Renal cortical epithelial cell (primary cell): ENCODE measurements around the gene MIA. TPM values are rescaled to one million over a fixed set of nuclear protein-coding genes. Genes with fewer than 3 reads are reported as not detected.
"Not testable (repeated sequence)": the region's sequence is repeated elsewhere in the genome, so short reads cannot be mapped to it uniquely, and the experiment has no call there.

ENCODE experiments used
- DNase-seq: peaks from one replicate; pipeline ENCODE4 v3.0.0-alpha.2; 2011; ENCODE audit warnings: low read depth
- total RNA-seq: library from RNA; depleted of rRNA; stranded (reverse); fragments of >200 nt; gene quantifications from 2 replicates; pipeline ENCODE4 v1.2.3, GENCODE V29; 2014

MIA gene
- total RNA-seq, 1 donor from 2014 or later = not detected

DNA sequence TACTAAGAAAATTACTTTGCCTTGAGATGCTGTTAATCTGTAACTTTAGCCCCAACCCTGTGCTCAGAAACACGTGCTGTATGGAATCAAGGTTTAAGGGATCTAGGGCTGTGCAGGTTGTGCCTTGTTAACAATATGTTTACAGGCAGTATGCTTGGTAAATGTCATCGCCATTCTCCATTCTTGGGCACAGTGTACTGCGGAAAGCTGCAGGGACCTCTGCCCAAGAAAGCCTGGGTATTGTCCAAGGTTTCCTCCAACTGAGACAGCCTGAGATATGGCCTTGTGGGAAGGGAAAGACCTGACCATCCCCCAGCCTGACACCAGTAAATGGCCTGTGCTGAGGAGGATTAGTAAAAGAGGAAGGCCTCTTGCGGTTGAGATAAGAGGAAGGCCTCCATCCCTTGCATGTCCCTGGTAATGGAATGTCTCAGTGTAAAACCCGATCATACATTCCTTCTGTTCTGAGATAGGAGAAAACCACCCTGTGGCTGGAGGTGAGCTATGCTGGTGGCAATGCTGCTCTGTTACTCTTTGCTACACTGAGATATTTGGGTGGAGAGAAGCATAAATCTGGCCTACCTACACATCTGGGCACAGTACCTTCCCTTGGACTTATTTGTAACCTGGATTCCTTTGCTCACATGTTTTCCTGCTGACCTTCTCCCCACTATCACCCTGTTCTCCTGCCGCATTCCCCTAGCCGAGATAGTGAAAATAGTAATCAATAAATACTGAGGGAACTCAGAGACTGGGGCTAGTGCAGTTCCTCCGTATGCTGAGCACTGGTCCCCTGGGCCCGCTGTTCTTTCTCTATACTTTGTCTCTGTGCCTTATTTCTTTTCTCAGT lies 47.6 kb downstream of the MIA start:
- not testable (repeated sequence) for DNase-seq

DNA sequence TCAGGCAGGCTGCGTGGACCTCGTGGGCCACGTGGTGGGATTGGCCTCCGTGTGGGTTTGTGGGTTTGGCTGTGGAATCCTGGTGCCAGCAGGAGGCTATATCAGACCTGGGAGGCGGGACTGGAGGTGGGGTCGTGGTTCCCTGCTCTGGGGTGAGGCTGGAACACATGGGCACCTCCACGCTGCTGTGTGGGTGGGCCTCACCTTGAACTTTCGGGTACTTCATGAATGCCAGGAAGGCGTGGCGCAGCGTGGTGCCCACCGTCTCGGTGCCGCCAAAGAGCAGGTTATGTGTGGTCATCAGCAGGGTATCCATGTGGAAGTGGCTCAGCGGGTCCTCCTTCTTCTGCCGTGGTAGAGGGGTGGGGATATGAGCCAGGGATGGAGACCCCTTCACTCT lies 49.6 kb downstream of the MIA start:
- not testable (repeated sequence) for DNase-seq

DNA sequence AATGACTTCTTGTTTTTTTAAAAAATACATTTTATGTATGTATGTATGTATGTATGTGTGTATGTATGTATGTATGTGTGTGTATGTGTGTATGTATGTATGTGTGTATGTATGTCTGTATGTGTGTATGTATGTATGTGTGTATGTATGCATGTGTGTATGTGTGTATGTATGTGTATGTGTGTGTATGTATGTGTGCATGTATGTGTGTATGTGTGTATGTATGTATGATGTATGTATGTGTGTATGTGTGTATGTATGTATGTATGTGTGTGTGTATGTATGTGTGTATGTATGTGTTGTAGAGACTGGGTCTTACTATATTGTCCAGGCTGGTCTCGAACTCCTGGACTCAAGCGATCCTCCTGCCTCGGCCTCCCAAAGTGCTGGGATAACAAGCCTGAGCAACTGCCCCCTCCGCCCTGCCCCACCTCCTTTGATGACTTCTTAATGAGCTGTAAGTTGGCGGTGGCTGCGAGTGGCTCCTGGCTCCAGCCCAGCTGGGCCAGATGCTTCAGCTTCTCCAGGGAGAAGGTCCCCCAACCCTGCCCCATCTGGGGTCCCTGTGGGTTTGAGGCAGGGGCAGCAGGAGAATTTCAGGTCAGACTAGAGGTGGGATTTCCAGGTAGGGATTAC lies 50.3 kb downstream of the MIA start:
- DNase-seq = not testable (repeated sequence)

- DNase-seq = not testable (repeated sequence)
These were observed 51.0 kb downstream of the MIA start for GRCh38 chr19:40826312-40826698.

- DNase-seq = not testable (repeated sequence)
These were observed 51.5 kb downstream of the MIA start for GRCh38 chr19:40826699-40827385.

Other genes starting within 250 kb of the MIA start
- 32.8 and 53.5 TPM in 2 replicates for gene SHKBP1, start 198.6 kb upstream of the MIA start, total RNA-seq
- gene LTBP4, start 174.2 kb upstream of the MIA start, total RNA-seq = 14.9 and 15.5 TPM in 2 replicates
- gene NUMBL, start 84.9 kb upstream of the MIA start, total RNA-seq = 9.9 and 31.0 TPM in 2 replicates
- 18.6 and 44.0 TPM in 2 replicates for gene COQ8B, start 58.6 kb upstream of the MIA start, total RNA-seq
- gene ITPKC, start 58.4 kb upstream of the MIA start, total RNA-seq = 17.6 and 25.0 TPM in 2 replicates
- 0.35 and 4.5 TPM in 2 replicates for gene ACTMAP, start 25.0 kb upstream of the MIA start, total RNA-seq
- gene SNRPA, start 24.3 kb upstream of the MIA start, total RNA-seq = 17.4 and 20.5 TPM in 2 replicates
- 5.9 and 9.9 TPM in 2 replicates for gene RAB4B, start 2.7 kb downstream of the MIA start, total RNA-seq
- 76.1 and 89.3 TPM in 2 replicates for gene EGLN2, start 23.7 kb downstream of the MIA start, total RNA-seq
- not detected in 2 replicates for gene CYP2A6, start 74.9 kb downstream of the MIA start, total RNA-seq
- not detected in 2 replicates for gene CYP2A7, start 106.7 kb downstream of the MIA start, total RNA-seq
- 0.05 TPM in 1 of 2 replicates, not detected in the other for gene CYP2B6, start 215.8 kb downstream of the MIA start, total RNA-seq